Fibroblast of peridontal ligament (primary cell): ENCODE measurements around the gene LRP11.
"Not testable (repeated sequence)": the region's sequence is repeated elsewhere in the genome, so short reads cannot be mapped to it uniquely, and the experiment has no call there.

Experiments used
- DNase-seq: peaks from one replicate; pipeline ENCODE4 v3.0.0-alpha.2; 2010; ENCODE audit errors: extremely low read depth

Gene LRP11

DNA sequence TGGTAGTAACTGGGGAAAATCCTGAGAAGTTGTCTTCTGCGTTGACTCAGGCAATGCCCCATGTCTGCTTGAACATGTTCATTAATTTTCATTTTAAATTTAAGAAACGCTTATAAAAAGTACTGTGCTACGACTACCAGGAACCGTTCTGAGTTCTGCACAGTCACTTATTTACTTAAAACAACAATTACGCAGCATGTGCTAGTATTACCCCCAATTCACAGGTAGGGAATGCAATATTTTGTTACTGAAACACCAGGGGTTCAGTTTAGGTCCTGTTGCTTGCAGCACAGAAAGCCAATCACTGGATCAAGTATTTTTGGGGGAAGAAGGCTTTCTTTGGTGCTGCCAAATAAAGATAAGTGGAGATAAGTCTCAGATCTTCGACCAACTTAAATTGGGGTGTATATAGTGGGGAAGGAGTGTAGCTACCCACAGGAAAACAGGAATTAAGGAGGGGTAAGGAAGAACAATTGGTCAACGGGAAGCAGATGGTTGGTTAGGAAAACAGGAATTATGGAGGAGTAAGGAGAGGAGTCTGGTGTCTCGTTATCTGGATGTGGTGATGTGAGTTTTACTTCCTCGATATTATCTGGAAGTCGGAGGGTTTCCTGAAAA lies 5.2 kb upstream of the LRP11 start:
- no peak for DNase-seq

- peak; percentile 58 for DNase-seq
Observed at GRCh38 chr6:149867876-149868640, 3.9 kb upstream of the LRP11 start.

DNA sequence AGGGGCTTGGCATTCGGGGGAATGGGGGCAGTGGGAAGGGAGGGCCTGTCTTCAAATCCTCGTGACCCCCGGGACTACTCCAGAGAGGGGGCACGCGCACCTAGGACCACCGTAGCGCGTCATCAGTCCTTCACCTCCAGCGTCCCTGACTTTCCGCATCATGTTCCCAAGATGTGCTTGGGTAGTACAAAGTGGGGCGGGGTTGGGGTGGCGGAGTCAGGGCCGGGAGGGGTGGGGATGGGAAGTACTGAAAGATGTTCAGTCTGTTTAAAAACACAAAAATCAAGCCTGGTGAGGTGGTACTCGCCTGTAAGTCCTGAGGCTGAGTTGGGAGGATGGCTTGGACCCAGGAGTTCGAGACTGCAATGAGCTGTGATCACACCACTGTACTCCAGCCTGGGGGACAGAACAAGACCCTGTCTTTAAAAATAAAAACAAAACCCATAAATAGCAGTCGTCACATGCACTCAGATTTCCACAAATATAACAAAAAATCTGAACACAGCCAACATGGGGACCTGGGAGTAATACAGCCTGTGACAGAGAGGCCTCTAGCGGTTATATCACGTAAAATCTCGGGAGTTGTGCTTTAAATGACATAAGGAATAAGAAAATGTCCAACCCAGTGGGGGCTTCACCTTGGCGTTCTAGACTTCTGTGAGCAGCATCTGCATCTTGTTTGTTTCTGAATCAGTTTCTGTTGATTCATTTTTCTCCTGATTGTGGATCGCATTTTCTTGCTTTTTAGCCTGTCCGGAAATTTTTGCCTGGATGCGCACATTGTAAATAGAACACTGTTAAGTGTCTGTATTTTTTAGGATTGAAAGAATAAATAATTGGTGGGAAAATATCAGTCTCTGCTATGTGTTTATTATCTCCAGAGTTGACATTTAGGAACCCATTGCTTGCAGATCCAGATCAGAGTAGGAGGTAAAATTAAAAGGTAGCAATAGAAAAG lies 698 bp upstream of the LRP11 start:
- DNase-seq: peak; percentile 83

GRCh38 chr6:149862922-149863697 lies 1.0 kb downstream of the LRP11 start:
- DNase-seq: peak; percentile 81

DNA sequence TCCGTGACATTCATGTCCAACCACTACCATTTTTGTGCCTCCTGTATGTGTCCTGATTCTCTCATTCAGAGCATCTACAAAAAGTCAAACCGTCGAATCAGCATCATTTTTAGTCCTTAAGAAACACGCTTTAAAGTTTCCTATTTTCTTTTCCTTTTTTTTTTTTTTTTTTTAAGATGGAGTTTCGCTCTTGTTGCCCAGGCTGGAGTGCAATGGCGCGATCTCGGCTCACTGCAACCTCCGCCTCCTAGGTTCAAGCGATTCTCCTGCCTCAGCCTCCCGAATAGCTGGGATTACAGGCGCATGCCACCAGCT lies 1.8 kb downstream of the LRP11 start:
- DNase-seq: not testable (repeated sequence)

DNA sequence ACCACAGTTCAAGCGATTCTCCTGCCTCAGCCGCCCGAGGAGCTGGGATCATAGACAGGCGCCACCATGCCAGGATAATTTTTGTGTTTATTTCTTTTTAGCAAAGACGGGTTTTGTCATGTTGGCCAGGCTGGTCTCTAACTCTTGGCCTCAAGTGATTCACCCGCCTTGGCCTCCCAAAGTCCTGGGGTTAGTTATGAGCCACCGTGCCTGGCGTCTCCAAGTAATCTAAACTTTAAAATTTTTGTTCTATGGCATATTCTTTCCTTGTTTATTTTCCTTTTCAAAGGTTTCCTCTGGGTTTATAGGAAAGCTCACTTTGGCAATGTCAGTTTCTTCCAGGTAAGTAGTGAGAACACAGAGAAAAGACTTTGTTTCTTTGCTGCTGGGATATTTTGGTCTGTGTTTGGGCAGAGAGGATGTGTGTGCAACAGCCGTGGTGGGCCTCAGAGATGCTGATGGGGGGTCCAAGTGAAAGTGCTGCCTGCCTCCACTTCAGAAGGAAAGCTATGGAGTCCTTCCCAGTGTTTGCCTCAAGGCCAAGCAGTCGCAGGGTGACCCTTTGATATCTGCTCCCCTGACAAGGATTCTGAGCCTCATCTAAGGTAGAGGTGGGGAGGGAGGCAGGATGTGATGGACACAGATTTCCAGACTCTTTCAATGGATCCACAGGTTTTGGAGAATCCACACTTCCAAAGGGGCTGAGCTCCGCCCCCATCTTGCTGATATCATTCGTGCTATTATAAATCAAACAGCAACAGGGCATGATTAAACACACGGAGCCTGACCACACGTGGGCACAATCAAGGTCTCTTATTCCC lies 2.3 kb downstream of the LRP11 start:
- no peak for DNase-seq

GRCh38 chr6:149860834-149861602 lies 3.1 kb downstream of the LRP11 start:
- peak; percentile 68 for DNase-seq

- no peak for DNase-seq
Observed at GRCh38 chr6:149860513-149860833, 3.7 kb downstream of the LRP11 start.

- no peak for DNase-seq
Observed at GRCh38 chr6:149859938-149860337, 4.2 kb downstream of the LRP11 start.

GRCh38 chr6:149859368-149859767 lies 4.8 kb downstream of the LRP11 start:
- DNase-seq: peak; percentile 89

- DNase-seq: no peak
Observed at GRCh38 chr6:149857541-149857940, 6.6 kb downstream of the LRP11 start.

DNA sequence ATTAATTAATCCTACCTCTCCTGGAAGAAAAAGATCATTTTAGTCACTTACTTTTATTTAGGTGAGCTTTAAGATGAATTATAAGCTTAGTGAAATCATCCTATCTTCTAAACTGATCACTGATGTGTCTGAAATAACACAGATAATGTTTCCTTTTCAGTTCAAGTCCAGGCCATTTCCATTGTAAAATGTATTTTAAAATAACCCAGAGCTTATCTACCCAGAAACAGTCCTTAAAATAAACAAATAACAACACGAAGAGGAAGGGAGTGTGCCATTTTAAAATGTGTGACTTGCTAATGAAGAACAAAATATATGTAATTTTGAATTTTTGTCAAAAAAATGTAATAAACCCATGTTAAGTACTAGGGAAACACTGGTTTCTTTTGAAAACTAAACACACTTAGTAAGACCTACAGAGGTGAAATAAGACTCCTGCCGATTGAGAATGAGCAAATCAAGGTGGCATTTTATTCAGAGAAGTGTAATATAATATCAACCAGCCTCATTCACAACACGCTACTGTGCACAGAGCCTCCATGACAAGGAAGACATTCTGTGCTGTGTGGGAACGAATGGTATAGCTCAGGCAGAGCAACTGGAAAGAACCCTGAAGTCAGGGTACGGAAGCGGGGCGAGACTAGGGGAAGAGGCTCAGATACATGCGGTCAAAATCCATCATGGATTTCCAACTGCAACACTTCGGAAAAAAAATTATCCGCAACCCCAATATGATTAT lies 7.7 kb downstream of the LRP11 start:
- DNase-seq: no peak

- DNase-seq: no peak
Observed at GRCh38 chr6:149855741-149856140, 8.4 kb downstream of the LRP11 start.

DNA sequence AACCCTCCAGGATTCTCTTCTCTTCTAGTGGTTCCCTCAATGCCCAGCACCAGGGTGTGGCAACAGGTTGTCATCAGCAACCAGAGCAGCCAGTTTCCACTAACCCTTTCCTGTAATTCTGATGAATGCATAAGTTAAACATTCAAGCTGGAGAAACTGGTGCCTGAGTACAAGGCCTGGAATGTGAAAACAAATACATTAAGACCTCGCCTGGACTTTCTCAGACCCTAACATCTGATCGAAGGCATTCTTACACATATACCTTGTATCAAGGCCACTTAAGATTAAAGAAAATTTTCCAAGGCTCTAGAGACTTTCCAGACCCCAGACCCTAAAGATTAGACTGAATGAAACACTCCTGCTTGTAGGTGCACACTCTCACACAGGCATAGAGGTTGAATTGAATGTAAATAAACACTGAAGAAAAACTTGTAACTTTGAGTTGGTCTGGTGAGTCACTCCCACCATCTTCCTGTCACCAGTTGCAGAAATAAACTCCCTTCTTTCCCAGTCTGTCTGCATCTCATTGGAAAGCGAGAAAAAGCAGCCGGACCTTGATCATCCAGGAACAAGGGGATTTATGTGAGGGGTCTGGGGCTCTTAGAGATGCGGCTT lies 9.0 kb downstream of the LRP11 start:
- DNase-seq: peak; percentile 87

DNA sequence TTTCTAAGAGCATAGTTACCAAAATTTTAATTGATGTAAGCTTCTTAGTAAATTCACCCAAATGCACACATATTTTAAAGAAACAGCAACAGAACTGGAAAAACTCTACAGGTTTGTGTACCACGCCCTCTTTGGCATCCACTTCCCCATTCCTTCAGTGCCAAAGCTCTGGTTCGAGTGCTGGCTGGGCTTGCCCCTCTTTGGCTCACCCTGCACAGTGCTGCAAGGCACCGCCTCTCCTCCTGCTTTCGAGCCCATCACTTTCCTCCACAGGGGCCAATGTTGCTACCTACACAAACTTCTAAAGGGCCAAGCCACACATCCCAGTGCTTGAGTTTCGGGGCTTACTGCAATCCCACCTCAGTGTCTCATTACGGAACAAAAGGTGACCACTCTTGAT lies 9.6 kb downstream of the LRP11 start:
- no peak for DNase-seq

DNA sequence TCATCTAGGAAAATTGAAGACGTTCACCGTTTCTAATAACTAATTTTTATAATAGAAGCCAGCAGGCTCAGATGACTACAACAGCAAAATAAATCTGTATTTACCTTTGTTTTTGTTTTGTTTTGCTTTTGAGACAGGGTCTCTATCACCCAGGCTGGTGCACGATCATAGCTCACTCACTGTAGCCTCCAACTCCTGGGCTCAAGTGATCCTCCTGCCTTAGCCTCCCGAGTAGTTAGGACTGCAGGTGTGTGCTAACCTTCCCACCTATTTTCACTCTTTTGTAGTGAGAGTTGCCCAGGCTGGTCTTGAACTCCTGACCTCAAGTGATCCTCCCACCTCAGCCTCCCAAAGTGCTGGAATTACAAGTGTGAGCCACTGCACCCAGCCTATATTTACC lies 10.1 kb downstream of the LRP11 start:
- DNase-seq: not testable (repeated sequence)

DNA sequence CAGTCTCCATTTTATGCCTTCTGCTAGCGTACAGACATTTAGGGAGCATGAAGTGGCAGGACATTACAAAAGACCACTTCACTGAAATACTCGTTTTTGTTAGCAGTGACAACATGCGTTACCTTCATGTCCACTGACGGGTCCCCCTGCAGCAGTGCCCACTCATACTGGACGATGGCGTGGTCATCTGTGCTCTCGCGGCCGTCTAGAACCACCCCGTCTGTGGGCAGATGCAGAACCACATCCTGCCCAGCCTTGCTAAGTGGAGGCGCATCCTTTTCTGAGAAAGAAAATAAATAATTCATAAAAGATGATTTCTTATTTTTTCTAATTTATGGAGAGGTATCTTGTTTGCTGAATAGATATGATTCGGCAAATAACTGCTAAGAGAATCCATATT lies 11.3 kb downstream of the LRP11 start:
- no peak for DNase-seq

DNA sequence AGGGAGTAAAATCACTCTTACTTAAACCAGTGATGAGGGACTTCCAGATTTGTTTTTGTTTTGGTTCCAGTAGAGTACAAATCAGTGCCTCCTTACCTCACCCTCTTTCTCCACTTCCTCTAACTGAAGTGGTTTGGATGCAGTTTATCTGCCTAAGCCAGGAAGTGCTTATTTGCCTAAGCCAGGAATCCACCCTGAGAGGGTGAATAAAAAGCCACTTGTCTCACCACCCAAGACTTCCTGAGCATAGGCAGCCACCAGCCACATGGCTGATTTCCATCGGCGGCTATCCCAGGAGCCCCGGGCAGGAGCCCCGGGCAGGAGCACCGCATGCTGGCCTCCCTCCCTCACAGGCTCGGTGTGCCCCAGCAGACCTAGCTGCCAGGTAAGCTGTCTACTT lies 12.0 kb downstream of the LRP11 start:
- no peak for DNase-seq

- DNase-seq: peak; percentile 69
Observed at GRCh38 chr6:149851461-149852110, 12.6 kb downstream of the LRP11 start.
